NCI-H1048 (cell line): ENCODE data around the gene MAP3K4.

Experiments used
- DNase-seq: peaks from one replicate; lab custom pipeline; 2025; lab: John Stamatoyannopoulos, UW

MAP3K4 gene

DNA sequence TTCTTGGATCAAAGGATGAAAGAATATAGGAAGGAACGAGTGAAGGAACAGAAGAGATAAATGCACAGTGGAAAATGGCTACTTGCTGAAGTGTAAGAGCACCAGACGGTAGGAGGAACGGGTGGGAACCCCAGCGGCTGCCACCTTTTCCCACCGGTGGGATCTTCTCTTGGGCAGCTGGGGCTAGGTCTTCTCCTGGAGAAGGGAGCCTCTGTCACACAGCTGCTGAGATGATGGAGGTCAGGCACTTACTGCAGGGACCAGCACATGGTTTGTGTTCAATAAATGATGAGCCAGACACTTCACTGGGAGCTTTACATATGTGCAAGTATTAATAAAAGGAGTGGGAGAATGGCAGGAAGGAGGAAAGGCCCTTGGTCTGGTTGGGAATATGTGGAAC, 158.6 kb downstream of the MAP3K4 start:
- DNase-seq: no peak

DNA sequence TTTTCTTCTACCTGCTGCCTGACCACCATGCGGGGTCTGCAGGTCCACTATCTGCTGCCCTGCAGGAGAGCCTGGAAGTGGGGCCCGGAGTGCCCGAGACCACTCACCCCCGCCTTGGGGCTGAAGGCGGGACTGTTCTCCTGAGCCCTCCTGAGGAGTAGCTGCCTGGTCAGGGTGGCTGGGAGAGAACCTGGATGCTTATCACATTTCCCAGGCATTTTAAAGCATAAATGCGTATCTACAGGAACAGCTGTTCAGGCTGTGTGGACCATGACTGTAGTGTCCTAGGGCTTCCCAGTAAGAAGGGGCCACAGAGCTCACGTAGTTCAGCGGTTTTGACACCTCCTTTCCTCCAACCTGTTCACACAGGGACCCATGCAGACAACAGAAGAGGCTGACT, 159.0 kb downstream of the MAP3K4 start:
- no peak for DNase-seq

- DNase-seq: no peak
These were observed 159.6 kb downstream of the MAP3K4 start for GRCh38 chr6:161151059-161151645.

- no peak for DNase-seq
These were observed 160.3 kb downstream of the MAP3K4 start for GRCh38 chr6:161151660-161152526.

GRCh38 chr6:161152527-161152862, 160.9 kb downstream of the MAP3K4 start:
- no peak for DNase-seq

DNA sequence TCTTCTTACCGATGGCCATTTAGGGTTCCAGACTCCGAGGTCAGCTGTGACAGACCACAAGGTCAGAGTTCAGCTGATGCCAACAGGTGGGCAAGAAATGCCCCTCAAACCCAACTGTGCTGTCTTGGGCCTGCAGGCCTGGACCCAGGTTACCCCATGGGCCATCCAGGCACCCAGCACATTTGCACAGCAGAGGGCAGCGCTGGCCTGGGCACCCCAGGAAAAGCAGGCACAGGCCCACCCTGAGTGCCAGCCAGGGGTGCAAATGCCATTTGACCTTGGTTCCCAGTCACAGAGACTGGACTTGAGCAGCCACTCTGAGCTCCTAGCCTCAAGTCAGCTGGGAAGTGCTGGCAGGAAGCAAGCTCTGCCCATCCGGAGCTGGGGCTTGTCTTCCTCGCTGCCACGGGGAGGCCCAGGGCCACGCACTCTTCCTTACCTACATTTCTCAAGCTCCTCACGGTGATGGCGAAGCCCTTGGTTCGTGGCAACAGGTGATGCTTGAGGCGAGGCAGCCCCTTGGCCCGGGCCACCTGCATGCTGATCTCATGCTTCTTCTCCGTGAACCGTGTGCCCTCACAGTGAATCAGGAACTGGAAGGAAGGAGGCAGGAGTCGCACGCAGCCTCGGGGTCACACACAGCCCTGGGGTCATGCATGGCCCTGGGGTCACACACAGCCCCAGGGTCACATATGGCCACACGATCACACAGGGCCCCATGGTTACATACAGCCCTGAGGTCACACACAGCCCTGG, 161.5 kb downstream of the MAP3K4 start:
- DNase-seq: no peak

DNA sequence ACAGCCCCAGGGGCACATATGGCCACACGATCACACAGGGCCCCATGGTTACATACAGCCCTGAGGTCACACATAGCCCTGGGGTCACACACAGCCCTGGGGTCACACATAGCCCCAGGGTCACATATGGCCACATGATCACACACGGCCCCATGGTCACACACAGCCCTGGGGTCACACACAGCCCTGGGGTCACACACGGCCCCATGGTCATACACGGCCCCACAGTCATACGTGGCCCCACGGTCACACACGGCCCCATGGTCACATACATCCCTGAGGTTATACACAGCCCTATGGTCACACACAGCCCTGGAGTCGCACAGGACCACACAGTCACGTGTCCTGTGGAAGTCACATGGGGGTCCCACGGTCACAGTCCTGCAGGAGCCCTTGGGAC, 162.2 kb downstream of the MAP3K4 start:
- DNase-seq: no peak

GRCh38 chr6:161154796-161155335, 163.3 kb downstream of the MAP3K4 start:
- no peak for DNase-seq

DNA sequence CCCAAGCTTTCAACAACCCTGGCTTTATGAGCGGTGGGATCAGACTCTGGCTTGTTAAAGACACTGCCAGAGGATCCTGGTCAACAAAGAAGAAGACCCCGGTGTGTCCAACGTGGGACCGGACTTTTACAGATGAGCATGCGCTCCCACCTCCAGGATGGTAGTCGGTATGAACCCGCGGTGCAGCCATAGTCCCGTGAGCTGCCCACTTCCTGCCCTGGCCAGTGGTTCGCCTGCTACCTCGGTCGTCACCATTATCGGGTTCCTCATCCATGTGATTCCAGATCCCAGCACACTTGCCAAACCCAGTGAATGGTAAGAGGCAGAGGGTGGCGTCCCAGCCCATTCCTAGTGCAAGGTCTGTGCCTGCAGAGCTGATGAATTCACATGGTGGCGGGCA, 169.6 kb downstream of the MAP3K4 start:
- no peak for DNase-seq

DNA sequence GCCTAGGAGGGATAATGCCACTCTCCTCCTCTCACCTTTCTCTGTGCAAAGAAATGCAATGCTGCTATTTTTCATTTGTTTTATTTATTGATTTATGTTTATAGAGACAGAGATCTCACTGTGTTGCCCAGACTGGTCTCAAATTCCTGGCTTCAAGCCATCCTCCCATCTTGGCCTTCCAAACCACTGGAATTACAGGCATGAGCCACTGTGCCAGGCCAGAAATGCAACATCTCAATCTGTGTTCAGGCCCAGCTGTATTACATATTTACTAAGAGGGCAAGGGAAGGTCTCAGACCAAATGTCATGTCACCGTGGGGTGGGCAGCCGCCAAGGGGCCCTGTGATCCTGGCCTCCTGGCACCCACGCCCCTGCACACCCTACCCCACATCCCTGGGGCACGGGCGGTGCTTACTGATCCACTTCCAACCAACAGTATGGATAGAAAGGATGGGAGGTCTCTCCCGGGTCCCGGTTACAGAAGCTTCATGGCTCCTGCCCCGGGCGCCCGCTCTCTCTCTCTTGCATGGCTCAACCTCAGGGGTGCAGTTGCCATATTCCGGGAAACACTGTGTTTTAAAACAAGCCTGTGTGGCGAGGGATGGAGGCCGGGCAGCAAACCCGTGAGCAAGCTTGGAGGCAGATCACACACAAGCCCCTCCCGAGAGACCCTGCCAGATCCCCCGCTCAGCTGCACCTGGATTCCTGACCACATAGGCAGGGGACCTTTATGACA, 170.5 kb downstream of the MAP3K4 start:
- DNase-seq: no peak

GRCh38 chr6:161162722-161163121, 171.2 kb downstream of the MAP3K4 start:
- DNase-seq: no peak

- DNase-seq: no peak
These were observed 172.1 kb downstream of the MAP3K4 start for GRCh38 chr6:161163466-161164181.

DNA sequence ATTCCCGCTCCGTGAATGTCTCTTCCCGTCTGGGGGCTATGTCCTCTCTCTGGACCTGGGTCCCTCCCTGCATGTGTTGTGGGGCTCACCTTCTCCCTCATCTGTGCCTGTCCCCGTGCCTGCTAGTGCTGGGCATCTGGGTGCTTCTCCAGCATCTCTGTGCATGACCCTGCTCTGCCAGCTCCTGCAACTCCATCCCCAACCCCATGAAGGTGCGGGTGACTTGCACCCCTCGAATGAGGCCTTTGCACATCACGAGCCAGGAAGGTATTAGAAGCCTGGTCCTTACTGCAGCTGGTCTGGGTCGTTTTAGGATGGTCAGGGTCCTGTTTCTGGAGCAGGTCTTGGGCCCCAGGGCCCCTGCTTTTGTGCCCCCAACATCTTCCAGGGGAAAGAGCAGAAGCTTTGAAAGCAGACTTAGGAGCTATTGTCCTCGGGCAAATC, 172.6 kb downstream of the MAP3K4 start:
- DNase-seq: no peak

- no peak for DNase-seq
These were observed 174.6 kb downstream of the MAP3K4 start for GRCh38 chr6:161166176-161166575.

- DNase-seq: no peak
These were observed 175.1 kb downstream of the MAP3K4 start for GRCh38 chr6:161166677-161167076.
